ENCODE measurements around the gene MAPK7.

DNA sequence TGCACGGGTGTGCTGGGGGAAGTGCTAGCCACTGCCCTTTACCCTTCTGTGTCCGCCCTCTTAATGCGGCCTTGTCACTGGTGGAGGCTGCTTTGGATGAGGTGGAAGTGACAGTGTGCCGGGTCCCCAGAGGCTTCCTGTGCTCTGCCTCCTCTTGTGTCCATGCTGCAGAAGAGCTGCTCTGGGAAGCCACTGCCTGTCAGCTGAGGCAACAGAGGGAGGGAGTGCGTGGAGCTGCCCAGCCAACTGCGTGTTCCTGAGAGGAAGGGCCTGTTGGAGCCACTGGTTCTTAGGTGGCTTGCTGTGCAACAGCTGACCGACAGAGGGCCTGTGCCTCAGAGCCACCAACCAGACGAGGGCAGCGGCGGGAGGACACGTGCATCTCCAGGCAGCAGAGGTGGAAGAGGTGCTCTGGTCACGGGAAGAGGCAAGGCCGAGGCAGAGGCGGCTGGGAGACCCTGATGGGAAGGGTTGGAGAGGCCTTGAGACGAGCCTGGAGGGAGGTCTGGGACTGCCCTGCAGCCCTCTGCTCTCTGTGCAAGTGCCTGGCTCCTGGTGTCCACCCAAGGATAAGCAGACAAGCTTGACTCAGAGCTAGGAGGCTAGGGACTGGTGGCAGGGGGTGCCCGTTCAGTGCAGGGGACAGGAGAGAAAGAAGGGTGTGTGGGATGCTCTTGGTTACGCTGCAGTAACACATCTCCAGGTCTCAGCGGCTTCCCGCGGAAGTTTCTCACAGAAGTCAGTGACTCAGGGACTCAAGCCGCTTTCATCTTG, 41.2 kb upstream of the MAPK7 start:
- TF ChIP-seq, protein P1, sequence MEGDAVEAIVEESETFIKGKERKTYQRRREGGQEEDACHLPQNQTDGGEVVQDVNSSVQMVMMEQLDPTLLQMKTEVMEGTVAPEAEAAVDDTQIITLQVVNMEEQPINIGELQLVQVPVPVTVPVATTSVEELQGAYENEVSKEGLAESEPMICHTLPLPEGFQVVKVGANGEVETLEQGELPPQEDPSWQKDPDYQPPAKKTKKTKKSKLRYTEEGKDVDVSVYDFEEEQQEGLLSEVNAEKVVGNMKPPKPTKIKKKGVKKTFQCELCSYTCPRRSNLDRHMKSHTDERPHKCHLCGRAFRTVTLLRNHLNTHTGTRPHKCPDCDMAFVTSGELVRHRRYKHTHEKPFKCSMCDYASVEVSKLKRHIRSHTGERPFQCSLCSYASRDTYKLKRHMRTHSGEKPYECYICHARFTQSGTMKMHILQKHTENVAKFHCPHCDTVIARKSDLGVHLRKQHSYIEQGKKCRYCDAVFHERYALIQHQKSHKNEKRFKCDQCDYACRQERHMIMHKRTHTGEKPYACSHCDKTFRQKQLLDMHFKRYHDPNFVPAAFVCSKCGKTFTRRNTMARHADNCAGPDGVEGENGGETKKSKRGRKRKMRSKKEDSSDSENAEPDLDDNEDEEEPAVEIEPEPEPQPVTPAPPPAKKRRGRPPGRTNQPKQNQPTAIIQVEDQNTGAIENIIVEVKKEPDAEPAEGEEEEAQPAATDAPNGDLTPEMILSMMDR (IDR thresholded peaks at IDR 0.05), result no peak
- no peak for TF ChIP-seq ZFX (IDR thresholded peaks at IDR 0.05; ENCODE audit: borderline replicate concordance)
